H9 (cell line): Measurements from ENCODE around the gene CCDC148. TPM values are rescaled to one million over a fixed set of nuclear protein-coding genes. Genes with fewer than 3 reads are reported as not detected.

Experiments
- DNase-seq: peaks from one replicate; pipeline ENCODE4 v3.0.0-alpha.2; 2017
- H2AFZ ChIP-seq: one replicate; pipeline ENCODE4 v1.6.1; 2013; ENCODE audit warnings: mild to moderate bottlenecking, low read length, control low read depth, moderate library complexity
- H2AK5ac ChIP-seq: 2 replicates; pipeline ENCODE4 v1.6.1; 2013; ENCODE audit warnings: low read length, control low read depth, mixed read lengths; ENCODE audit not compliant: insufficient read length
- H2BK120ac ChIP-seq: one replicate; pipeline ENCODE4 v1.6.1; 2013; ENCODE audit warnings: low read depth, mild to moderate bottlenecking, low read length, control low read depth, inconsistent platforms; ENCODE audit not compliant: poor library complexity, severe bottlenecking
- H2BK12ac ChIP-seq: 2 replicates; pipeline ENCODE4 v1.6.1; 2013; ENCODE audit warnings: low read length, control low read depth, mixed read lengths, low read depth; ENCODE audit not compliant: insufficient read length
- H2BK15ac ChIP-seq: 2 replicates; pipeline ENCODE4 v1.6.1; 2013; ENCODE audit warnings: low read depth, low read length, control low read depth
- H2BK20ac ChIP-seq: one replicate; pipeline ENCODE4 v1.6.1; 2013; ENCODE audit warnings: low read depth, mild to moderate bottlenecking, low read length, control low read depth, inconsistent platforms; ENCODE audit not compliant: poor library complexity, severe bottlenecking
- H2BK5ac ChIP-seq: 2 replicates; pipeline ENCODE4 v1.6.1; 2013; ENCODE audit warnings: low read length, control low read depth, mixed read lengths; ENCODE audit not compliant: insufficient read length
- H3K14ac ChIP-seq: 2 replicates; pipeline ENCODE4 v1.6.1; 2013; ENCODE audit warnings: low read length, control low read depth; ENCODE audit not compliant: insufficient read depth
- H3K18ac ChIP-seq: 2 replicates; pipeline ENCODE4 v1.6.1; 2013; ENCODE audit warnings: low read depth, mild to moderate bottlenecking, mixed read lengths, low read length, control low read depth; ENCODE audit not compliant: insufficient read length
- H3K23ac ChIP-seq: 2 replicates; pipeline ENCODE4 v1.6.1; 2013; ENCODE audit warnings: low read length, control low read depth, mixed read lengths, low read depth; ENCODE audit not compliant: insufficient read length
- H3K23me2 ChIP-seq: 2 replicates; pipeline ENCODE4 v1.6.1; 2013; ENCODE audit warnings: low read depth, mild to moderate bottlenecking, mixed read lengths, low read length, control low read depth; ENCODE audit not compliant: insufficient read length, poor library complexity, severe bottlenecking
- H3K27ac ChIP-seq: 2 replicates; pipeline ENCODE4 v1.5.1; 2013; ENCODE audit warnings: low read length, control low read depth, mixed read lengths, low read depth; ENCODE audit not compliant: insufficient read length
- H3K27me3 ChIP-seq: 2 replicates; pipeline ENCODE4 v1.6.1; 2013; ENCODE audit warnings: low read length, control low read depth, inconsistent platforms; ENCODE audit not compliant: insufficient read depth
- H3K4ac ChIP-seq: 2 replicates; pipeline ENCODE4 v1.6.1; 2013; ENCODE audit warnings: low read depth, mild to moderate bottlenecking, control low read depth, inconsistent platforms, low read length, moderate library complexity
- H3K4me1 ChIP-seq: 2 replicates; pipeline ENCODE4 v1.6.1; 2013; ENCODE audit warnings: low read length, control low read depth, inconsistent platforms; ENCODE audit not compliant: insufficient read depth
- H3K4me2 ChIP-seq: 2 replicates; pipeline ENCODE4 v1.6.1; 2013; ENCODE audit warnings: low read length, control low read depth, mixed read lengths; ENCODE audit not compliant: insufficient read length, insufficient read depth
- H3K56ac ChIP-seq: 2 replicates; pipeline ENCODE4 v1.6.1; 2013; ENCODE audit warnings: low read depth, mild to moderate bottlenecking, mixed read lengths, low read length, control low read depth; ENCODE audit not compliant: insufficient read length
- H3K79me1 ChIP-seq: 2 replicates; pipeline ENCODE4 v1.6.1; 2013; ENCODE audit warnings: low read depth, mild to moderate bottlenecking, moderate library complexity, low read length, control low read depth, inconsistent platforms; ENCODE audit not compliant: insufficient read depth, poor library complexity, severe bottlenecking
- H3K79me2 ChIP-seq: 2 replicates; pipeline ENCODE4 v1.6.1; 2013; ENCODE audit warnings: low read length, control low read depth, inconsistent platforms; ENCODE audit not compliant: insufficient read depth
- H3K9ac ChIP-seq: 2 replicates; pipeline ENCODE4 v1.6.1; 2013; ENCODE audit warnings: low read length, control low read depth, mixed read lengths; ENCODE audit not compliant: insufficient read length; ENCODE audit errors: extremely low read depth
- H3K9me3 ChIP-seq: one replicate; pipeline ENCODE4 v1.6.1; 2013; ENCODE audit warnings: low read depth, low read length, inconsistent platforms; ENCODE audit not compliant: control insufficient read depth
- H3T11ph ChIP-seq: one replicate; pipeline ENCODE4 v1.6.1; 2013; ENCODE audit warnings: mild to moderate bottlenecking, low read length, control low read depth, inconsistent platforms
- H4K20me1 ChIP-seq: one replicate; pipeline ENCODE4 v1.6.1; 2013; ENCODE audit not compliant: control insufficient read depth, insufficient read length, insufficient read depth
- H4K5ac ChIP-seq: 2 replicates; pipeline ENCODE4 v1.6.1; 2013; ENCODE audit warnings: low read depth, mild to moderate bottlenecking, mixed read lengths, low read length, control low read depth; ENCODE audit not compliant: insufficient read length
- H4K8ac ChIP-seq: replicated peaks from 2 replicates; pipeline ENCODE4 v1.6.1; 2013; ENCODE audit warnings: low read length, control low read depth, mixed read lengths, low read depth; ENCODE audit not compliant: insufficient read length
- H4K91ac ChIP-seq: 2 replicates; pipeline ENCODE4 v1.6.1; 2013; ENCODE audit warnings: low read depth, mild to moderate bottlenecking, moderate library complexity, mixed read lengths, low read length, control low read depth; ENCODE audit not compliant: insufficient read length
- H3K27ac Mint-ChIP-seq, 3 experiments: 2 replicates in 2 of 3; 3 replicates in 1 of 3; pipeline ENCODE4 v1.8.0; 2020 to 2021; ENCODE audit warnings: mixed read lengths in 3 of 3, mild to moderate bottlenecking in 1 of 3, moderate library complexity in 1 of 3
- H3K27me3 Mint-ChIP-seq: 2 replicates; pipeline ENCODE4 v1.8.0; 2021; ENCODE audit warnings: low read depth, mild to moderate bottlenecking, moderate library complexity, mixed read lengths
- H3K36me3 Mint-ChIP-seq, 3 experiments: 2 replicates in 2 of 3; 3 replicates in 1 of 3; pipeline ENCODE4 v1.8.0; 2020 to 2021; ENCODE audit warnings: low read depth in 3 of 3, mixed read lengths in 3 of 3; ENCODE audit not compliant: insufficient read depth in 1 of 3
- H3K4me1 Mint-ChIP-seq, 2 experiments: 2 replicates each; pipeline ENCODE4 v1.8.0; 2020; ENCODE audit warnings: mixed read lengths in 2 of 2
- H3K4me3 Mint-ChIP-seq, 2 experiments: 2 replicates in 1 of 2; 3 replicates in 1 of 2; pipeline ENCODE4 v1.8.0; 2020 to 2021; ENCODE audit warnings: mild to moderate bottlenecking in 2 of 2, mixed read lengths in 2 of 2, moderate library complexity in 1 of 2
- H3K9me3 Mint-ChIP-seq, 2 experiments: 2 replicates in 1 of 2; 3 replicates in 1 of 2; pipeline ENCODE4 v1.8.0; 2020; ENCODE audit warnings: mild to moderate bottlenecking in 2 of 2, mixed read lengths in 2 of 2, moderate library complexity in 1 of 2
- WGBS: extraction: QIAGEN DNeasy Blood & Tissue Kit; methylation state at CpG from one replicate; pipeline ENCODE4 v1.1.7; 2013; ENCODE audit warnings: missing lambda C conversion rate, low lambda C conversion rate, mixed read lengths; ENCODE audit not compliant: insufficient read length; ENCODE audit errors: extremely low coverage; 5-methylcytosine and 5-hydroxymethylcytosine counted together
- total RNA-seq: library from RNA; stranded (reverse); gene quantifications from 2 replicates; pipeline ENCODE4 v1.2.1, GENCODE V29; 2021
- TF ChIP-seq, protein P1 (sequence below): fragments of 200-600 bp; sonication (generic); conservative IDR thresholded peaks from 3 replicates; pipeline ENCODE4 v1.8.0; 2021; ENCODE audit warnings: antibody characterized with exemption, mild to moderate bottlenecking

The CCDC148 gene
- total RNA-seq, 1 experiment from 2014 or later, result 1.5 TPM

DNA sequence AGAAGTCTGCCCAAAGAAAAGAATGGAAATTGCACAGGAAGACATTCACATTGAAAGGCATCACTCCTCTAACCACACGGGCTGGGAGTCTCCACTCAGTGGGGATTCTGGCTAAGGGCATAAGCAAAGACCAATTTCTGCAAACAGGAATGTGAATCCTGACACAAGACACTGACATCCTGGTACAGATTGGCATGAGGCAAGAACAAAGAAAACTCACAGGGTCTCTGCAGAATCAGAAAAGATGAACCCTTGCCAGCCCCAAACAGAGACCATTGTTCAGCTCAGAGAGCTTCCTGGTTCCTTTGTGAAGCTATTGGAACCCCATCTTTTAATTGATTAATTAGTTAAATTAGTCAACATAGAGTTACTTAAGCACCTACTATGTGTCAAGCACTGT, 272.6 kb downstream of the CCDC148 start:
- Histone ChIP-seq H3K56ac (no peak overlapping the region), H3K79me1 (no peaks in the 10 kb centered on the region), H3K4me1 (peaks cover 2% of the 10 kb centered on the region; the same call in 1 of the 2 replicates), H4K8ac (no peak overlapping the region), H3K27me3 (no peaks in the 10 kb centered on the region), H3K9me3 (no peaks in the 10 kb centered on the region), H2BK5ac (no peak overlapping the region), H3K14ac (no peak overlapping the region), H3K23ac (no peak overlapping the region), H2BK12ac (no peak overlapping the region), H2AK5ac (no peak overlapping the region), H3K9ac (no peak overlapping the region), H4K20me1 (no peaks in the 10 kb centered on the region), H3K23me2 (no peaks in the 10 kb centered on the region), H2AFZ (no peak overlapping the region), H4K91ac (no peak overlapping the region), H3K79me2 (no peaks in the 10 kb centered on the region), H2BK20ac (no peak overlapping the region), H2BK120ac (no peak overlapping the region), H2BK15ac (no peak overlapping the region), H3K18ac (no peak overlapping the region), H3K27ac (no peak overlapping the region), H4K5ac (no peak overlapping the region), H3K4me2 (no peak overlapping the region), H3T11ph (no peak overlapping the region), H3K4ac (no peak overlapping the region)
- Mint-ChIP-seq H3K27me3 (no peaks in the 10 kb centered on the region; the same call in 1 of the 2 replicates), H3K36me3 (no peaks in the 10 kb centered on the region), H3K9me3 (no peaks in the 10 kb centered on the region; a peak in 1 of 5 replicates), H3K27ac (no peak overlapping the region), H3K4me1 (peaks cover 5 to 6% of the 10 kb centered on the region in 2 experiments; a peak in 2 of 4 replicates), H3K4me3 (no peak overlapping the region)
- WGBS, result no CpG with 5 or more reads among the region's 1 CpG
- no peak for DNase-seq
- TF ChIP-seq, protein P1, sequence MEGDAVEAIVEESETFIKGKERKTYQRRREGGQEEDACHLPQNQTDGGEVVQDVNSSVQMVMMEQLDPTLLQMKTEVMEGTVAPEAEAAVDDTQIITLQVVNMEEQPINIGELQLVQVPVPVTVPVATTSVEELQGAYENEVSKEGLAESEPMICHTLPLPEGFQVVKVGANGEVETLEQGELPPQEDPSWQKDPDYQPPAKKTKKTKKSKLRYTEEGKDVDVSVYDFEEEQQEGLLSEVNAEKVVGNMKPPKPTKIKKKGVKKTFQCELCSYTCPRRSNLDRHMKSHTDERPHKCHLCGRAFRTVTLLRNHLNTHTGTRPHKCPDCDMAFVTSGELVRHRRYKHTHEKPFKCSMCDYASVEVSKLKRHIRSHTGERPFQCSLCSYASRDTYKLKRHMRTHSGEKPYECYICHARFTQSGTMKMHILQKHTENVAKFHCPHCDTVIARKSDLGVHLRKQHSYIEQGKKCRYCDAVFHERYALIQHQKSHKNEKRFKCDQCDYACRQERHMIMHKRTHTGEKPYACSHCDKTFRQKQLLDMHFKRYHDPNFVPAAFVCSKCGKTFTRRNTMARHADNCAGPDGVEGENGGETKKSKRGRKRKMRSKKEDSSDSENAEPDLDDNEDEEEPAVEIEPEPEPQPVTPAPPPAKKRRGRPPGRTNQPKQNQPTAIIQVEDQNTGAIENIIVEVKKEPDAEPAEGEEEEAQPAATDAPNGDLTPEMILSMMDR, result no peak
